Brain microvascular endothelial cell (primary cell): Measurements from ENCODE around the gene FAM110C.

Source experiments
- DNase-seq: peaks from one replicate; pipeline ENCODE4 v3.0.0-alpha.2; 2020
- H3K27ac ChIP-seq: fragments of 250-450 bp; sonication (Bioruptor Pico); 2 replicates; pipeline ENCODE4 v1.5.1; 2020; ENCODE audit warnings: mild to moderate bottlenecking, moderate library complexity
- H3K27me3 ChIP-seq: fragments of 250-450 bp; sonication (Bioruptor Pico); replicated peaks from 2 replicates; pipeline ENCODE4 v1.5.1; 2020; ENCODE audit warnings: mild to moderate bottlenecking
- H3K36me3 ChIP-seq: fragments of 250-450 bp; sonication (Bioruptor Pico); replicated peaks from 2 replicates; pipeline ENCODE4 v1.5.1; 2020; ENCODE audit warnings: mild to moderate bottlenecking
- H3K4me3 ChIP-seq: 2 replicates; pipeline ENCODE4 v1.5.1; 2011; ENCODE audit warnings: low read depth, mild to moderate bottlenecking, control low read depth, low read length, moderate library complexity
- in situ Hi-C: cut with HindIII; loops from 2 replicates; pipeline ENCODE4 v1.10.0; 2017; ENCODE audit warnings: low sequenced_read_pairs, low pct_ligation_motif_present
- TF ChIP-seq, protein P1 (sequence below): IDR thresholded peaks from 2 replicates; pipeline ENCODE4 v1.5.1; 2011; ENCODE audit warnings: low read depth, mild to moderate bottlenecking, moderate library complexity, low read length, control low read depth, inconsistent platforms; ENCODE audit errors: missing control alignments

The FAM110C gene

DNA sequence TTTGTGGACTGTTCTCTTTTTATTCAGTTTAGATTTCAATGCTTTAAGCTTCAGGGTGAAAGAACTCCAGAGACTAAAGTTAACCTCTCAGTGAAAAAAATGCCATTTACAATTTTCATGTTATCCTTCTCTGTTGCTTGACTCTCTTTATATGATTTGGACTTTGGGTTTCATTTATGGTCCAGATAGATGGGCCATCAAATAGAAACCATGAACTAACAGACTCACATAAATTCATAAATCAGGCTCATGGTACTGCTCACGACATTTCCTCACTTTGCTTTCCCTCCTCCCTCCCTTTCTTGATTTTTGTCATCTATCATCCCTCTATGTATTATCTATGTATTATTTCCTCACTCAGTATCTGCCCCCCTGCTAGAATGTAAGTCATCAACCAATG, 10.0 kb downstream of the FAM110C start:
- in situ Hi-C loops, result no loop called here
- H3K4me3 ChIP-seq, result no peak overlapping the region

DNA sequence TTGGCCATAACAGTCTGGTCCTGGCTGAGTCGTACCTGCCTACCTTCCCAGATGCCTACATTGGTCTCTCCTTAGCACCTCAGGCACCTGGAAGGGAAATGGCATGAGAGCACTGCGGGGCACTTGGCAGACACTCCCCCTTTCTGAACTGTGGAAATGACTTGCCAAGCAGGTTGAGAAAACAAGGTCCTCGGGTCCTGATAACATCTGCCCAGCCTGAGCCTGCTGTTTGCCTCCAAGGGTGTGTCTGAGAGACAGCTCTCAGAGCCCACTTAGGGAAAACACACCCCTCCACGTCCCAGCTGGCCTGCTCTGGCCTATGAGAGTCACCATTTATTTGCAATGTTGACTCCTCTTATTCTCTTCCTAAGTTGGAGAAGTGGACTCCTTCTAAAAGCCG, 10.5 kb downstream of the FAM110C start:
- TF ChIP-seq, protein P1, sequence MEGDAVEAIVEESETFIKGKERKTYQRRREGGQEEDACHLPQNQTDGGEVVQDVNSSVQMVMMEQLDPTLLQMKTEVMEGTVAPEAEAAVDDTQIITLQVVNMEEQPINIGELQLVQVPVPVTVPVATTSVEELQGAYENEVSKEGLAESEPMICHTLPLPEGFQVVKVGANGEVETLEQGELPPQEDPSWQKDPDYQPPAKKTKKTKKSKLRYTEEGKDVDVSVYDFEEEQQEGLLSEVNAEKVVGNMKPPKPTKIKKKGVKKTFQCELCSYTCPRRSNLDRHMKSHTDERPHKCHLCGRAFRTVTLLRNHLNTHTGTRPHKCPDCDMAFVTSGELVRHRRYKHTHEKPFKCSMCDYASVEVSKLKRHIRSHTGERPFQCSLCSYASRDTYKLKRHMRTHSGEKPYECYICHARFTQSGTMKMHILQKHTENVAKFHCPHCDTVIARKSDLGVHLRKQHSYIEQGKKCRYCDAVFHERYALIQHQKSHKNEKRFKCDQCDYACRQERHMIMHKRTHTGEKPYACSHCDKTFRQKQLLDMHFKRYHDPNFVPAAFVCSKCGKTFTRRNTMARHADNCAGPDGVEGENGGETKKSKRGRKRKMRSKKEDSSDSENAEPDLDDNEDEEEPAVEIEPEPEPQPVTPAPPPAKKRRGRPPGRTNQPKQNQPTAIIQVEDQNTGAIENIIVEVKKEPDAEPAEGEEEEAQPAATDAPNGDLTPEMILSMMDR, result no peak
- in situ Hi-C loops, result no loop called here
- Histone ChIP-seq H3K27me3 (no peaks in the 10 kb centered on the region), H3K36me3 (no peaks in the 10 kb centered on the region), H3K4me3 (no peak overlapping the region), H3K27ac (no peak overlapping the region)
- DNase-seq, result no peak

More for the DNA sequence above, 10.0 kb downstream of the FAM110C start:
- TF ChIP-seq, protein P1, result no peak
- no peaks in the 10 kb centered on the region for H3K36me3 ChIP-seq
- DNase-seq, result no peak
- no peak overlapping the region for H3K27ac ChIP-seq
- no peaks in the 10 kb centered on the region for H3K27me3 ChIP-seq

DNA sequence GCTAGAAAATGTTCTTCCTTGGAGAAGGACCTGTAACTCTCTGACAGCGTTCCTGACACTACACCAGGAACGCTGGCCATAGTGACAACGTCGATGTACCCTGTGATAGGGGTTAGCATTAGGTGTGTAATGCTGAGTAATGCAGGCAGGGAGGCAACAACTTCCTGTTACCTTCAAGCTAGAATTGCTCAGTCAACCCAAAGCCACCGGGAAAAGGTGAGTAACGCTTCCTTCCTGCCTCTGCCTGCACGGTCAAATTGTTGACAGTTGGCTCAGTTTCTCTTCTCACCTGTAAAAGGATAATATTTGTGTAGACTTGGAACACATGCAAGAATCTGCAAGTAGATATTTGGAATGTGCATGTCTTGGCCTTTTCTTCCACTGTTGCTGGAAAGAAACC, 12.7 kb downstream of the FAM110C start:
- in situ Hi-C loops, result no loop called here
- TF ChIP-seq, protein P1, result no peak
- Histone ChIP-seq H3K36me3 (no peaks in the 10 kb centered on the region), H3K4me3 (no peak overlapping the region), H3K27ac (no peak overlapping the region), H3K27me3 (no peaks in the 10 kb centered on the region)
- DNase-seq, result no peak

DNA sequence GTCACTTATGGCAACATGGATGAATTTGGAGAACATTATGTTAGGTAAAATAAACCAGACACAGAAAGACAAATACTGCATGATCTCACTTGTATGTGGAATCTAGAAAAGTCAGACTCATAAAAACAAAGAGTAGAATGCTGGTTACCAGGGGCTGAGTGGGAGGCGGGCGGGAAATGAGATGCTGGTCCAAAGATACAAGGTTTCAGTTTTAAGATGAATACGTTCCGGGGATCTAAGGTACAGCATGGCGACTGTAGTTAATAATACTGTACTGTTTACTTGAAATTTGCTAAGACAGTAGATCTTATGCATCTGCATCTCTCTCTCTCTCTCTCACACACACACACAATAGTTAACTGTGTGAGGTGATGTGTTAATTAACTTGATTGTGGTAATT, 14.2 kb downstream of the FAM110C start:
- Histone ChIP-seq H3K27ac (no peak overlapping the region), H3K4me3 (no peak overlapping the region), H3K27me3 (no peaks in the 10 kb centered on the region), H3K36me3 (no peaks in the 10 kb centered on the region)
- TF ChIP-seq, protein P1, result no peak
- no peak for DNase-seq
- in situ Hi-C loops, result no loop called here

DNA sequence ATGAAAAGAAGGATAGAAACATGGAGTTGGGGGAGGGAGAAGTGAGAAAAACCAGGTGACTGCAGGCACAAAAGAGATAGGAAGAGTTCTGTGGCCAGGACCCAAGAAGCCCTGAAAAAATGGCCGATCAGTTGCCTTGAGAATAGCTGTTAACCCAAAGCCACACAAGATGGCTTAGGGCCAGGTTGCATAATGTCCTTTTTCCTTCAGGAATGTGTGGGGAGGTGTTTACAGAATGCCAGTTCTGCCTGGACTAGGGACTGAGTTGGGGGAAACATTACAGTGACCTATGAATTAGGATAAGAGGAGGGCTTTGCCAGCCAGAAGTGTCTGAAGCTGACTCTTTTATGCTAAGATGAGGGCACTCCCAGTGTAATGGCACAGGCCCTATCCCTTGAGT, 17.1 kb downstream of the FAM110C start:
- in situ Hi-C loops, result no loop called here
- TF ChIP-seq, protein P1, result no peak
- no peak overlapping the region for H3K27ac ChIP-seq
- no peaks in the 10 kb centered on the region for H3K27me3 ChIP-seq
- H3K4me3 ChIP-seq, result no peak overlapping the region
- H3K36me3 ChIP-seq, result no peaks in the 10 kb centered on the region
- DNase-seq, result no peak

DNA sequence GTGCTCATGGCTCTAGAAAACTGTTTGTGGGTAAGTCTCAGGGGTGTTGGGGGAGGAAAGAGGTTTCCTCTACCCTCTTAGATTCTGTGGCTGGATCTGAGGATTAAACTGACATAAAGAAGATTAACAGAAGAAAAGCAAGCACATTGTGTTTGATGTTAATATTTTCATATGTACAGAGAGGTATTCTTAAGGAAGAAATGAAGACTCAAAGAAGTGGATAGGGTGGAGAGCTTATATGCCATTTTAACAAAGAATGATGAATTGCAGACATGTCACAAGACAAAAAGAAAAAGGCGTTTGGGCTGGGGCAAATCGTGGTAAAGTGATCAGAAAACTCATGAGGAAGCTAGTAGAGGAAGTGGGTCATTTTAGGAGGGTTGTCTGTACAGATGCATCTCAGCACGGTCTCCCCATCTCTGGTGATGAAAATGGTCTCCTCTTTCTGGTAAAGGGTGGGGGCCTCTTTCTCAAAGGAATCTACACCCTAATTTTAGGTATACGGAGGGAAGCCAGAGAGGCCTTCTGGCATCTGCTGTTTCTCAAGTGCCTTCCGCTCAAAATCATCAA, 17.8 kb downstream of the FAM110C start:
- H3K4me3 ChIP-seq, result no peak overlapping the region
- no peak for DNase-seq
- H3K36me3 ChIP-seq, result no peaks in the 10 kb centered on the region
- in situ Hi-C loops, result no loop called here
- H3K27me3 ChIP-seq, result no peaks in the 10 kb centered on the region
- no peak overlapping the region for H3K27ac ChIP-seq
- TF ChIP-seq, protein P1, result no peak
